B cell (primary cell): ENCODE measurements around the gene FRMD8. TPM values are rescaled to one million over a fixed set of nuclear protein-coding genes. Genes with fewer than 3 reads are reported as not detected.

Experiments used
- ATAC-seq: fragments of 200-7000 bp; cut with Tn5 transposase; one replicate; pipeline ENCODE4 v1.10.0; 2021; ENCODE audit warnings: low read depth, mild to moderate bottlenecking, moderate number of reproducible peaks, moderate library complexity
- CTCF ChIA-PET: fragments of 350-600 bp; sonication (Branson Sonifier 250); formaldehyde crosslinking; loops from one replicate; lab custom pipeline; 2021; ENCODE audit warnings: antibody characterized with exemption, inconsistent platforms; lab: Charles Lee
- POLR2A ChIA-PET: fragments of 350-600 bp; sonication (Branson Sonifier 250); formaldehyde crosslinking; loops from one replicate; lab custom pipeline; 2021; ENCODE audit warnings: antibody characterized with exemption; lab: Charles Lee
- DNase-seq: peaks from one replicate; pipeline ENCODE4 v3.0.0; 2013
- H2AFZ ChIP-seq: 2 replicates; pipeline ENCODE4 v1.6.1; 2012; ENCODE audit warnings: mild to moderate bottlenecking, low read depth, low read length; ENCODE audit not compliant: insufficient read depth, poor library complexity, severe bottlenecking
- H3K27ac ChIP-seq, 2 donors: 1 replicate in 1 of 2; 2 replicates in 1 of 2; pipeline ENCODE4 v1.5.1; 2012 to 2013; ENCODE audit warnings: low read length in 2 of 2, mild to moderate bottlenecking in 2 of 2, moderate library complexity in 1 of 2
- H3K27me3 ChIP-seq, 4 experiments: fragments of 200-600 bp in 1 of 4; sonication (generic) in 1 of 4; replicated peaks in 1 of 4; 1 replicate in 2 of 4; 2 replicates in 2 of 4; pipeline versions ENCODE4 v1.6.1 to v1.7.0; 2013 to 2016; ENCODE audit warnings: low read length in 3 of 4, mild to moderate bottlenecking in 2 of 4, mixed read lengths in 1 of 4, moderate library complexity in 1 of 4; ENCODE audit not compliant: insufficient read depth in 4 of 4, control insufficient read depth in 3 of 4; ENCODE audit errors: control extremely low read depth in 1 of 4
- H3K36me3 ChIP-seq, 2 experiments: replicated peaks in 1 of 2; 1 replicate in 1 of 2; 2 replicates in 1 of 2; pipeline versions ENCODE4 v1.6.1 to v1.7.1; 2013; ENCODE audit warnings: low read length in 1 of 2; ENCODE audit not compliant: insufficient read depth in 2 of 2, control insufficient read depth in 1 of 2; ENCODE audit errors: control extremely low read depth in 1 of 2, extremely low read depth in 1 of 2
- H3K4me1 ChIP-seq, 2 donors: fragments of 200-600 bp in 1 of 2; sonication (generic) in 1 of 2; 1 replicate in 1 of 2; 2 replicates in 1 of 2; pipeline versions ENCODE4 v1.5.1 to v1.6.1; 2013 to 2017; ENCODE audit warnings: low read length in 2 of 2; ENCODE audit not compliant: control insufficient read depth in 2 of 2, insufficient read depth in 2 of 2
- H3K4me2 ChIP-seq: replicated peaks from 2 replicates; pipeline ENCODE3; 2012; ENCODE audit warnings: mild to moderate bottlenecking, low read depth, low read length; ENCODE audit not compliant: poor library complexity, severe bottlenecking
- H3K4me3 ChIP-seq, 5 experiments: fragments of 200-600 bp in 1 of 5; sonication (generic) in 1 of 5; 1 replicate in 3 of 5; 2 replicates in 2 of 5; pipeline versions ENCODE4 v1.5.1 to v1.7.0; 2011 to 2016; ENCODE audit warnings: low read length in 4 of 5, mild to moderate bottlenecking in 4 of 5, low read depth in 2 of 5, control low read depth in 1 of 5, moderate library complexity in 1 of 5; ENCODE audit not compliant: insufficient read depth in 1 of 5; ENCODE audit errors: control extremely low read depth in 1 of 5, extremely low read depth in 1 of 5
- H3K79me2 ChIP-seq: fragments of 200-600 bp; sonication (generic); one replicate; pipeline ENCODE4 v1.6.0; 2016; ENCODE audit warnings: low read length; ENCODE audit not compliant: control insufficient read depth, insufficient read depth
- H3K9ac ChIP-seq: fragments of 200-600 bp; sonication (generic); 2 replicates; pipeline ENCODE4 v1.6.1; 2017; ENCODE audit warnings: mild to moderate bottlenecking, low read length, moderate library complexity
- H3K9me3 ChIP-seq, 3 donors: one replicate each; pipeline versions ENCODE4 v1.6.1 to v1.7.1; 2013; ENCODE audit warnings: low read length in 2 of 3; ENCODE audit not compliant: control insufficient read depth in 2 of 3, insufficient read depth in 1 of 3; ENCODE audit errors: control extremely low read depth in 1 of 3
- H4K20me1 ChIP-seq: 2 replicates; pipeline ENCODE4 v1.6.0; 2012; ENCODE audit warnings: mild to moderate bottlenecking, low read length; ENCODE audit not compliant: insufficient read depth, control insufficient read depth, poor library complexity, severe bottlenecking
- H3K27ac Mint-ChIP-seq: one replicate; pipeline ENCODE4 v1.8.0; 2021; ENCODE audit warnings: mixed read lengths
- H3K27me3 Mint-ChIP-seq: one replicate; pipeline ENCODE4 v1.8.0; 2021; ENCODE audit warnings: mixed read lengths
- H3K4me1 Mint-ChIP-seq: one replicate; pipeline ENCODE4 v1.8.0; 2021; ENCODE audit warnings: mixed read lengths
- H3K4me3 Mint-ChIP-seq: one replicate; pipeline ENCODE4 v1.8.0; 2021; ENCODE audit warnings: mixed read lengths
- H3K9me3 Mint-ChIP-seq: one replicate; pipeline ENCODE4 v1.8.0; 2022; ENCODE audit warnings: mixed read lengths; ENCODE audit not compliant: insufficient read depth
- CTCF ChIP-seq: fragments of 200-600 bp; IDR thresholded peaks from one replicate; pipeline ENCODE4 v1.8.0; 2022; ENCODE audit warnings: antibody characterized with exemption, mild to moderate bottlenecking
- EZH2 ChIP-seq: IDR thresholded peaks from 2 replicates; pipeline ENCODE4 v1.6.1; 2012; ENCODE audit warnings: borderline replicate concordance, low read depth, mild to moderate bottlenecking, moderate library complexity, low read length; ENCODE audit not compliant: insufficient read depth, poor library complexity, severe bottlenecking
- WGBS: methylation state at CpG from one replicate; pipeline ENCODE4 v1.1.5; 2013; ENCODE audit warnings: missing lambda C conversion rate; ENCODE audit not compliant: insufficient coverage; 5-methylcytosine and 5-hydroxymethylcytosine counted together
- intact Hi-C: fragments of 100-400 bp; cut with micrococcal nuclease; formaldehyde crosslinking; loops from one replicate; pipeline ENCODE4 v1.10.0; 2022
- polyA plus RNA-seq: library from polyadenylated mRNA; depleted of rRNA; stranded (reverse); fragments of >200 nt; gene quantifications from 2 replicates; pipeline ENCODE4 v1.2.3, GENCODE V29; 2012
- total RNA-seq, 2 donors: library from RNA; stranded (reverse); fragments of 120-200 nt in 1 of 2; gene quantifications; 1 replicate in 1 of 2; 2 replicates in 1 of 2; pipeline versions ENCODE4 v1.2.3 to v1.2.4, GENCODE V29; 2013 to 2022

FRMD8 gene
- total and polyA plus RNA-seq, 2 donors (not counting 1 experiment from before 2014, with no cell fraction given) = 44.3 to 73.6 TPM

DNA sequence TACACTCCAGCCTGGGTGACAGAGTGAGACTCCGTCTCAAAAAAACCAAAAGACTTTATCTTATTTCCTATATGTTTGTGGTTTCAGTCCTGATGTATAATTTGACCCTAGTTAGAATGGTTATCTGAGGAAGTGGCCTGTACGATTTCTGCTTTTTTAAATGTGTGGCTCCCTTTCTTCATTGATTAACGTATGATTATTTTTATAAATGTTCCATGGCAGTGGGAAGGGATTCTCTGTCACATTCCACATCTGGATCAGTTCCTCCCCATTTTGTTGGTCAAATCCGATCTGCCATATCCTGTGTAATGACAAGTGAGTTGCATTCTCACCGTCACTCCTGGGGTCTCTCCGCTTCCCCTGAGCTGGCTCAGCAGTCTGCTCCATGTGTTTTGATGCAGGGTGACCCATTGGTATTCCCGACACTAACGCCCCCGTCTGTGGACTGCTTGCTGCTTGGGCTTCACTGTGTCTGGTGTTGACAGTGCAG lies 56.5 kb downstream of the FRMD8 start:
- ATAC-seq (no peak), DNase-seq (no peak)
- H3K36me3 ChIP-seq = peaks cover 0 to 4% of the 10 kb centered on the region in 2 experiments
- H3K4me2 ChIP-seq = peak overlapping the region; percentile 60
- peak overlapping the region; percentile 92 for H3K27ac Mint-ChIP-seq
- no peaks in the 10 kb centered on the region for H3K9me3 Mint-ChIP-seq
- ChIA-PET CTCF (interaction anchor here (1.8 to 2.3 kb wide), 2 partner anchors 26 to 54 kb away, joined by 6 to 12 read pairs; no protein-coding TSS in a partner anchor), POLR2A (interaction anchor here (0.7 to 9.3 kb wide), 9 partner anchors 19 to 62 kb away, joined by 3 to 102 read pairs (median 5); partner anchors contain the start of gene MALAT1)
- H3K4me1 ChIP-seq = peaks cover 66 to 74% of the 10 kb centered on the region in 2 donors
- no peak overlapping the region for H3K4me3 ChIP-seq
- 21% methylated on average over 7 of the region's 9 CpGs for WGBS
- no peaks in the 10 kb centered on the region for H3K27me3 ChIP-seq
- peaks cover 0 to 3% (median 0%) of the 10 kb centered on the region in 3 donors for H3K9me3 ChIP-seq
- no peaks in the 10 kb centered on the region for H4K20me1 ChIP-seq
- peaks cover 66% of the 10 kb centered on the region for H3K4me1 Mint-ChIP-seq
- H3K79me2 ChIP-seq = peaks cover 26% of the 10 kb centered on the region
- intact Hi-C loops = no loop called here
- no peak for TF ChIP-seq CTCF
- TF ChIP-seq EZH2 = no peak
- peak overlapping the region; percentile 87 for H3K4me3 Mint-ChIP-seq
- no peak overlapping the region for H3K9ac ChIP-seq
- H3K27me3 Mint-ChIP-seq = no peaks in the 10 kb centered on the region
- H2AFZ ChIP-seq = no peak overlapping the region
- peak overlapping the region; percentile 49 to 79 for H3K27ac ChIP-seq

- Mint-ChIP-seq H3K9me3 (no peaks in the 10 kb centered on the region), H3K27me3 (no peaks in the 10 kb centered on the region), H3K27ac (peak overlapping the region; percentile 88), H3K4me1 (peaks cover 66% of the 10 kb centered on the region), H3K4me3 (peak overlapping the region; percentile 34)
- Histone ChIP-seq H3K36me3 (peaks cover 0 to 4% of the 10 kb centered on the region in 2 experiments), H2AFZ (no peak overlapping the region), H3K4me3 (no peak overlapping the region), H3K79me2 (peaks cover 14% of the 10 kb centered on the region), H3K4me1 (peaks cover 59 to 78% of the 10 kb centered on the region in 2 donors), H4K20me1 (no peaks in the 10 kb centered on the region), H3K27ac (peak overlapping the region; percentile 49 to 79), H3K4me2 (peak overlapping the region; percentile 60), H3K9ac (no peak overlapping the region), H3K27me3 (no peaks in the 10 kb centered on the region), H3K9me3 (peaks cover 0 to 3% (median 0%) of the 10 kb centered on the region in 3 donors)
- no peak for ATAC-seq
- TF ChIP-seq EZH2 (no peak), CTCF (no peak)
- 57% methylated on average over 13 of the region's 14 CpGs for WGBS
- POLR2A ChIA-PET = interaction anchor here (0.6 to 9.3 kb wide), 7 partner anchors 21 to 74 kb away, joined by 4 to 102 read pairs (median 7); partner anchors contain the start of gene MALAT1
- intact Hi-C loops = no loop called here
- no peak for DNase-seq
- CTCF ChIA-PET = interaction anchor here (1.1 to 1.3 kb wide), 2 partner anchors 28 to 41 kb away, joined by 3 to 4 read pairs; no protein-coding TSS in a partner anchor
These were observed 58.0 kb downstream of the FRMD8 start for GRCh38 chr11:65444314-65445051.
